Measurements from ENCODE around the gene DMD. TPM values are rescaled to one million over a fixed set of nuclear protein-coding genes. Genes with fewer than 3 reads are reported as not detected.
"Not testable (repeated sequence)": the region's sequence is repeated elsewhere in the genome, so short reads cannot be mapped to it uniquely, and the experiment has no call there.

DMD gene
- total RNA-seq, 1 donor, result 2.4 TPM

- H3K9me3 ChIP-seq (ENCODE audit: low read depth, low read length), result no peaks in the 10 kb centered on the region
- H3K4me3 ChIP-seq (ENCODE audit: low read length), result no peak overlapping the region
- H3K27me3 ChIP-seq (ENCODE audit: insufficient read depth, low read length), result no peaks in the 10 kb centered on the region
- no peaks in the 10 kb centered on the region for H3K4me1 ChIP-seq (ENCODE audit: insufficient read depth, low read length)
These were observed 432.4 kb downstream of the DMD start for GRCh38 chrX:32778965-32779364.

- no peaks in the 10 kb centered on the region for H3K9me3 ChIP-seq (ENCODE audit: low read depth, low read length)
- no peaks in the 10 kb centered on the region for H3K4me1 ChIP-seq (ENCODE audit: insufficient read depth, low read length)
- H3K4me3 ChIP-seq (ENCODE audit: low read length), result no peak overlapping the region
- no peaks in the 10 kb centered on the region for H3K27me3 ChIP-seq (ENCODE audit: insufficient read depth, low read length)
These were observed 436.4 kb downstream of the DMD start for GRCh38 chrX:32774966-32775365.

- H3K4me3 ChIP-seq (ENCODE audit: low read length), result no peak overlapping the region
- no peaks in the 10 kb centered on the region for H3K4me1 ChIP-seq (ENCODE audit: insufficient read depth, low read length)
- H3K9me3 ChIP-seq (ENCODE audit: low read depth, low read length), result no peaks in the 10 kb centered on the region
- H3K27me3 ChIP-seq (ENCODE audit: insufficient read depth, low read length), result no peaks in the 10 kb centered on the region
These were observed 462.3 kb downstream of the DMD start for GRCh38 chrX:32749070-32749469.

- H3K27me3 ChIP-seq (ENCODE audit: insufficient read depth, low read length), result no peaks in the 10 kb centered on the region
- H3K4me1 ChIP-seq (ENCODE audit: insufficient read depth, low read length), result no peaks in the 10 kb centered on the region
These were observed 466.0 kb downstream of the DMD start for GRCh38 chrX:32745323-32745722.

GRCh38 chrX:32744921-32745320 is 466.4 kb downstream of the DMD start:
- Histone ChIP-seq H3K4me3 (ENCODE audit: low read length) (no peak overlapping the region), H3K4me1 (ENCODE audit: insufficient read depth, low read length) (no peaks in the 10 kb centered on the region), H3K9me3 (ENCODE audit: low read depth, low read length) (no peaks in the 10 kb centered on the region), H3K27me3 (ENCODE audit: insufficient read depth, low read length) (no peaks in the 10 kb centered on the region)

More at GRCh38 chrX:32745323-32745722, 466.0 kb downstream of the DMD start:
- Histone ChIP-seq H3K9me3 (ENCODE audit: low read depth, low read length) (no peaks in the 10 kb centered on the region), H3K4me3 (ENCODE audit: low read length) (no peak overlapping the region)

GRCh38 chrX:32741910-32742309 is 469.4 kb downstream of the DMD start:
- Histone ChIP-seq H3K9me3 (ENCODE audit: low read depth, low read length) (no peaks in the 10 kb centered on the region), H3K4me3 (ENCODE audit: low read length) (no peak overlapping the region), H3K27me3 (ENCODE audit: insufficient read depth, low read length) (no peaks in the 10 kb centered on the region), H3K4me1 (ENCODE audit: insufficient read depth, low read length) (no peaks in the 10 kb centered on the region)

GRCh38 chrX:32708542-32708941 is 502.8 kb downstream of the DMD start:
- Histone ChIP-seq H3K9me3 (ENCODE audit: low read depth, low read length) (no peaks in the 10 kb centered on the region), H3K4me3 (ENCODE audit: low read length) (no peak overlapping the region), H3K4me1 (ENCODE audit: insufficient read depth, low read length) (no peaks in the 10 kb centered on the region), H3K27me3 (ENCODE audit: insufficient read depth, low read length) (no peaks in the 10 kb centered on the region)

GRCh38 chrX:32705385-32705784 is 506.0 kb downstream of the DMD start:
- H3K4me1 ChIP-seq (ENCODE audit: insufficient read depth, low read length); H3K27me3 ChIP-seq (ENCODE audit: insufficient read depth, low read length); H3K9me3 ChIP-seq (ENCODE audit: low read depth, low read length); H3K4me3 ChIP-seq (ENCODE audit: low read length): not testable (repeated sequence)

- Histone ChIP-seq H3K9me3 (ENCODE audit: low read depth, low read length) (no peaks in the 10 kb centered on the region), H3K4me1 (ENCODE audit: insufficient read depth, low read length) (no peaks in the 10 kb centered on the region), H3K27me3 (ENCODE audit: insufficient read depth, low read length) (no peaks in the 10 kb centered on the region), H3K4me3 (ENCODE audit: low read length) (no peak overlapping the region)
These were observed 524.0 kb downstream of the DMD start for GRCh38 chrX:32687379-32687778.

GRCh38 chrX:32678487-32678886 is 532.9 kb downstream of the DMD start:
- H3K4me1 ChIP-seq (ENCODE audit: insufficient read depth, low read length), result no peaks in the 10 kb centered on the region
- no peak overlapping the region for H3K4me3 ChIP-seq (ENCODE audit: low read length)
- no peaks in the 10 kb centered on the region for H3K27me3 ChIP-seq (ENCODE audit: insufficient read depth, low read length)
- no peaks in the 10 kb centered on the region for H3K9me3 ChIP-seq (ENCODE audit: low read depth, low read length)

- H3K9me3 ChIP-seq (ENCODE audit: low read depth, low read length), result no peaks in the 10 kb centered on the region
- no peak overlapping the region for H3K4me3 ChIP-seq (ENCODE audit: low read length)
- no peaks in the 10 kb centered on the region for H3K27me3 ChIP-seq (ENCODE audit: insufficient read depth, low read length)
- no peaks in the 10 kb centered on the region for H3K4me1 ChIP-seq (ENCODE audit: insufficient read depth, low read length)
These were observed 538.2 kb downstream of the DMD start for GRCh38 chrX:32673193-32673592.

- H3K27me3 ChIP-seq (ENCODE audit: insufficient read depth, low read length), result no peaks in the 10 kb centered on the region
These were observed 548.8 kb downstream of the DMD start for GRCh38 chrX:32662516-32662915.

GRCh38 chrX:32644476-32645245 is 566.7 kb downstream of the DMD start:
- Histone ChIP-seq H3K4me3 (ENCODE audit: low read length) (no peak overlapping the region), H3K9me3 (ENCODE audit: low read depth, low read length) (no peaks in the 10 kb centered on the region), H3K4me1 (ENCODE audit: insufficient read depth, low read length) (no peaks in the 10 kb centered on the region), H3K27me3 (ENCODE audit: insufficient read depth, low read length) (no peaks in the 10 kb centered on the region)

More at GRCh38 chrX:32662516-32662915, 548.8 kb downstream of the DMD start:
- Histone ChIP-seq H3K4me3 (ENCODE audit: low read length) (no peak overlapping the region), H3K9me3 (ENCODE audit: low read depth, low read length) (no peaks in the 10 kb centered on the region), H3K4me1 (ENCODE audit: insufficient read depth, low read length) (no peaks in the 10 kb centered on the region)

GRCh38 chrX:32642283-32642682 is 569.1 kb downstream of the DMD start:
- Histone ChIP-seq H3K27me3 (ENCODE audit: insufficient read depth, low read length) (no peaks in the 10 kb centered on the region), H3K4me1 (ENCODE audit: insufficient read depth, low read length) (no peaks in the 10 kb centered on the region), H3K4me3 (ENCODE audit: low read length) (no peak overlapping the region), H3K9me3 (ENCODE audit: low read depth, low read length) (no peaks in the 10 kb centered on the region)

GRCh38 chrX:32618154-32618553 is 593.2 kb downstream of the DMD start:
- H3K4me3 ChIP-seq (ENCODE audit: low read length), result no peak overlapping the region
- peaks cover 5% of the 10 kb centered on the region for H3K9me3 ChIP-seq (ENCODE audit: low read depth, low read length)
- H3K27me3 ChIP-seq (ENCODE audit: insufficient read depth, low read length), result no peaks in the 10 kb centered on the region
- H3K4me1 ChIP-seq (ENCODE audit: insufficient read depth, low read length), result no peaks in the 10 kb centered on the region

GRCh38 chrX:32614707-32615106 is 596.6 kb downstream of the DMD start:
- Histone ChIP-seq H3K27me3 (ENCODE audit: insufficient read depth, low read length) (no peaks in the 10 kb centered on the region), H3K9me3 (ENCODE audit: low read depth, low read length) (peaks cover 5% of the 10 kb centered on the region), H3K4me1 (ENCODE audit: insufficient read depth, low read length) (no peaks in the 10 kb centered on the region), H3K4me3 (ENCODE audit: low read length) (no peak overlapping the region)

Measured in mononuclear cell (primary cell).